NCI-H748 (cell line): Measurements from ENCODE around the gene NPHP4.
"Not testable (repeated sequence)": the region's sequence is repeated elsewhere in the genome, so short reads cannot be mapped to it uniquely, and the experiment has no call there.

Experiments
- DNase-seq: peaks from one replicate; lab custom pipeline; 2025; ENCODE audit not compliant: unreplicated experiment; lab: John Stamatoyannopoulos, UW

Gene NPHP4

DNA sequence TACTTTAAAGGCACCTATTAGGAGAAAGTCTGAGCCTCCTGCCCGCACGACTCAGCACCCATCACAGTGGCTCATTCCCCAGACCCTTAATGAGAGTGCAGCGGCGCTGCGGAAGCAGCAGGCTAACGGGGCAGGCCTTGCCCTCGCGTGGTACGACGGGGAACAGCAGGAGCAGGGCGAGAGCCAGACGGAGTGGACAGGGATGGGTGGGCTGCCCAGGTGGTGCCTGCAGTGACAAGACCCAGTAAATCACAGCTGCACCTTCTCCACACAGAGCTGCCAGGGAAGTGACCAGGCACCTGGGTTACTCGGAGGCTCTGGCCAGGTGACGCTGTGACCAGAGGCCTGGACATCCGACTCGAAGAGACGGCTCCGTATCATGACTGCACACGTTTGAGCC, 131.9 kb downstream of the NPHP4 start:
- DNase-seq, result no peak

DNA sequence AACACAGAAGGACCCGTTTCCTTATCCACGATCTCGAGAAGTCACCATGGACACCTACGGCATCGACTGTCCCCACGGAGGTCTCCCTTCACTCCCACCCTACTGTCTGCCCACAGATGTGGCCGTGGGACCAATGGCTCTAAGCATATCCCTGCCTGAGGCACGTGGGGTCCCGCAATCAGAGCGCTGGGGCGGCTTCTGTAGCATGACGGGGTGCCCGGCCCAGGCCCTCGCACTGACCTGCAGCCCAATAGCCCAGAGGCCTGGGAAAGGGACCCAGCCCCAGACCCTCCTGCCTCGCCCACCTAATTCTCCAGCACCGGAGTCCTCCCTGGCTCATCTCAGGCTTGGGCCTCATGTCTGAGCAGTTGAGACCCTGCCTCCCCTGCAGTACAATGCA, 132.5 kb downstream of the NPHP4 start:
- no peak for DNase-seq

- DNase-seq, result no peak
Observed at GRCh38 chr1:5858844-5859407, 133.3 kb downstream of the NPHP4 start.

- no peak for DNase-seq
Observed at GRCh38 chr1:5858246-5858645, 134.0 kb downstream of the NPHP4 start.

GRCh38 chr1:5857508-5858090, 134.6 kb downstream of the NPHP4 start:
- DNase-seq, result no peak

GRCh38 chr1:5857011-5857410, 135.2 kb downstream of the NPHP4 start:
- no peak for DNase-seq

DNA sequence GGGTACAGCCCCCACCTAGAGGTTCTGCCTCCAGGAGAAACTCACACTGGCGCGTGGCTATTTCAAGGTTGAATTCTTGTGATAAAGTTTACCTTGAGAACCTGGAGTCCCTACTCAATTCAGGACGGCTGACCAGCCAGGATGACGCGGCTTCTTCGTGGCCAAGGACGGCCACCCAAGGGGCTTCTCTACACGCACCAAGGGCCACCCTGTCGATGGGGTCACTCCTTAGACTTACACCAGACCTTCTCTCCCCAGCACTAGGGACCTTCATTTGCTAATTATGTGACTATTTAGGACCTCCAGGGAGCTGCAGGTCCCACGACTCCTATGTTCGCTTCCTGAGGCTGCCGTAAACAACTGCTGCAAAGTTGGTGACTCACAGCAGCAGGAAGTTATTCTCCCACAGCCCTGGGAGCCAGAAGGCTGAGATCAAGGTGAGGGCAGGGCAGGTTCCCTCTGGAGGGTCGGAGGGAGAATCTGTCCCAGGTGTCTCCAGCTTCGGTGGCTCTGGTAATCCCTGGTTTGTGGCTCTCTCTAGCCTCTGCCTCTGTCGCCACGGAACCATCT, 135.9 kb downstream of the NPHP4 start:
- DNase-seq, result no peak

DNA sequence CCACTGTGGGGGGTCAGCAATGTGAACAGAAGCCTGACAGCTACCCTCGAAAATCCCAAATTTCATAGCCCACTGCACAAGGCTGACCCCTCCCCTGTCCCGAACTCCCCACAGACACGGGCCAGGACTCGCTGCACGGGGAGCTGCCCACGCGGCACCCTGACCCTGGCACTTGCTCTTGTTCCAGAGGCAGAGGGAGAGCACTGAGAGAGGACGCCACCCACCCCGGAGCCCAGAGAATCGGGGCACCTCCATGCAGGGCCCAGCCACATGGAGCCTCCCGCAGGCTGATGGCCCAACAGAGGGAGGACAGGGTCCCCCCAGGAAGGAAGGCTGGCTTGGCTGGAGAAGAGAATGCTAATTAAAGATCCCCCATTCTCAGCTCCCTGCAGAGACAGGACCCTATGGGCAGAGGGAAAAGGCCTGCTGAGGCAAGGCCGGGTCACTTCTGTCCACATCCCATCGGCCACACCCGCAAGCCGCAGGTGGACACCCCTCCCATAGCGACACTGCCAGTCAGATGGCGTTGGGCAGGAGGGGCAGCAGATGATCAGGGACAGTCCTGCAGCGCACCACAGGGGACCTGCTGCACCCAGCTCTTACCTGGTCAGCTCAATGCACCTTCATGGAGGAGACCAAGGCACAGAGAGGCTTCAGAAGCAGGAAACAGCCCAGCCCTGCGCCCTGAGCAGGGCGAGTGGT, 136.9 kb downstream of the NPHP4 start:
- DNase-seq, result no peak

GRCh38 chr1:5854754-5855153, 137.5 kb downstream of the NPHP4 start:
- no peak for DNase-seq

GRCh38 chr1:5853858-5854257, 138.4 kb downstream of the NPHP4 start:
- DNase-seq, result not testable (repeated sequence)

DNA sequence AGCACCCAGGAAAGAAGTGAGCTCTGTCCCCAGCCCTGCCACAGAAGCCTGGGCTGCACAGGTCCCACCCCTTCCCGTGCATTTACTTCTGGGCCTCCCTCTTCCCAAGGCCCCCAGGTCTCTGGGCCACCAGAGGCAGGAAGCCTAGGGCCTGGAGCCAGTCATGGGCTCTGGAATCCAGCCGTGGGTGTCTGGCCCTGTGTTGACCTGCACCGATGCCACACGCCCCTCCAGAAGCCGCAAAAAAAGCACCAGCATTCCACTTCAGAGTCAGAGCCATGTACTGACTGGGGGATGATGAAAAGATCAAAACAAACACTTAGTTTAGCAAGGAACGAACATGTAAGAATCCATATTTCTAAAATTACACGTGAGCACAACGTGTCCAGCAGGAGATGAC, 141.7 kb downstream of the NPHP4 start:
- no peak for DNase-seq

- DNase-seq, result no peak
Observed at GRCh38 chr1:5849550-5849949, 142.7 kb downstream of the NPHP4 start.

GRCh38 chr1:5847013-5847659, 145.1 kb downstream of the NPHP4 start:
- DNase-seq, result no peak

DNA sequence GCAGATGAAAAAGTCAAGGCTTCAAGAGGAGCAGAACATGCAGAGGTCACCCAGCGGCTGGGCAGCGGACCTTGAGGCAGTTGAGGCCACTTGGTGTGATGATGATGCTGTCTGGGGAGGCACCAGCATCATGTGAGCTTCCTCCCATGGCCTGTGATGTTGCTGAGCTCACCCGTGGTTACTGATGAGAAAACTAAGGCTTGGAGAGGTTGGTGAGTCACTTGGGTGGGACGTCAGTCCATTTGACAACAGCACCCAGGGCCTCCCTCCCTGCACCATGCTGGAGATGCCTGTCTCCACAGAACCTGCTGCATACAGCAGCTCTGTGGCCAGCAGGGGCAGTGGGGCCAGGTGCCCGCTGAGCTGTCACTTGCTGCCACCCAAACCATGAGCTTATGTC, 146.8 kb downstream of the NPHP4 start:
- no peak for DNase-seq

- DNase-seq, result no peak
Observed at GRCh38 chr1:5844442-5844841, 147.8 kb downstream of the NPHP4 start.

DNA sequence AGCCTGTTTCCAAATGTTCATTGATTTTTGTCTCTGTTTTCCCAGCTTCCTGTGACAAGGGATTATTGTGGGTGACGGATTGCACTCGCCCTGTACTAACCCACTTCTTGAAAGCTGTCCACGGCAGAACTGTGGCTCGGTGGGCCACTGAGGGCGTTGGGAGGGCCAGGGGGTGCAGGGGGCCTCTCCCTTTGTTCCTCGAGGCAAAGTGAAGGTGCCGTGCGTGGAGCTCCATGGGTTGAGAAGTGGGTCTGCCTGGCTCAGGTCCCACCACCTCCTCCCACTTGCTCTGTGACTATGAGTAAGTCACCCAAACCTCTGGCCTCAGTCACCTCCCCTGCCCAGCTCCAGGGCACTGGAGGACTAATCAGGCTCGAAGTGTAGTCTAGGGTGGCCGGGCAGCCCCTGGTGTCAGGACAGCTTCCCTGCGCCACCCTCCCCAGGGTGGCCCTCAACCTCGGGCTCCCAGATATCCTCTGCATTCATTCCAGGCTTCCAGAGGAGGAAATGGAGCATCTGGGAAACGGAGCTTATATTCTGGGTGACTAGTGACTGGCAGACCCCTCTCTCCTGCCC, 148.6 kb downstream of the NPHP4 start:
- no peak for DNase-seq

DNA sequence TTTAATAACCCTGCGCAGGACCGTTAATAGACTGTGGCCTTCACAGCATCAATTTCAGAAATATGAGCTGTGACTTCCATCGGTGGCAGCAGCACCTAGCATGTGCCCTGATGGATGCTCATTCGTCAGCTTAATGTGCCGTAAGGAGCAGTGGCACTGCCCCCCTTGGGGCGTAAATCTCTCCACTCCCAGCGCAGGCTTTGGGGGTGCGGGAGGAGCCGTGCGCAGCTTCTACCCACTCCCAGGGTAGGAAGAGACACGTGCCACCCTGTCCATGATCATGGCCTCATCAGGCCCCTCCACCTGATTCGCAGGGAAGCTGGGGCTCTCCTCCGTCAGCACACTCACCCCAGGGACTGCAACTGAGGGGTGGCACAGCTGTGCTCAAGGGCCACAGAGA, 149.5 kb downstream of the NPHP4 start:
- DNase-seq, result no peak

DNA sequence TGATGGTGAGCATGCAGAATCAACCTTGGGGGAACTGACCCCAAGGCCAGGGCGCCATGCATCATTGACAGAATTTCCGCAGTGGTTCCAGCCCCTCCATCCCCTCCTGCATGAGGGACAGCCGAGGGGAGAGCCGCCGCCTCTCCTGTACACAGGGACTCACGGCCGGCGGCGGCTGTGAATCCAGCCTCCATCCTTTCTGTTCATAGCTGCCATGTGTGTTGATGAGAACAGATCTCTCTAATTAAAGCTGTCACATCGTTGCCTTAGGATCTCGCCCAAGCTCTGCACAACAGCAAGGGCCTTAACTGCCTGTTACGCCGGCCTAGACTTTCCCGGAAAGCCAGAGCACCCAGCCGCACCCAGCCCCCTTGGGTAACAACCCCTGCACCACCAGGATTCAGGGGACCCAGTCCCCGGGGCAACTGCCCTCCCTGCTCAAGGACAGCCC, 151.6 kb downstream of the NPHP4 start:
- DNase-seq, result no peak

DNA sequence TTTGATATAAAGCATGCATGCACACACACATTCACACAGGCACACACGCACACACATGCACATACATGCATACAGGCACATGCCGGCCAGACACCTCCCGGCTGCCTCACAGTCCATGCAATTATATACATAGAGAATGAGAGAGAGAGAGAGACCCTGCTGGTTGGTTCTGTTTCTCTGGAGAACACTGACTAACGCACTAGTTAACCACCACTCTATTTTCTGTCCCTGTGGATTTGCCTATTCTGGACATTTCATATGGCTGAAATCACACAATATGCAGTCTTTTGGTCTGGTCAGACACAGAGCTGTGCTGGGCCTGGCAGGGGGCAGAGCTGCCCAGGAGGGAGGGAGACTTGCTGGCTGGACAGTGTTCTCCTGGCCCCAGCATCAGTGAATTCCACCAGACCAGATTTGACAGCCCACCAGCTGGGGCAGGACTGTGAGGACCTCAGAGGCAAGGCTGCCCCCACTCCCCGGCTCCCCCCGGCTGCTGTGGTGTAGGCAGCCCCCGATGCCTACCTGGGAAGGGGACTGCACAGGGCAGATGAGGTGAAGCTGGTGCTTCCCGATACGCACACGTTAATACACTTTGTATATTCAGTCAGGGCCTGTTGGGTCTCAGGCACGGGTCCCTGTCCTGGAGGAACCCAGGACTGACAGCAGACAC, 152.2 kb downstream of the NPHP4 start:
- no peak for DNase-seq

- DNase-seq, result no peak
Observed at GRCh38 chr1:5839161-5839880, 152.9 kb downstream of the NPHP4 start.
